GM18858 (cell line): ENCODE data around the gene KIAA1755.
"Not testable (repeated sequence)": the region's sequence is repeated elsewhere in the genome, so short reads cannot be mapped to it uniquely, and the experiment has no call there.

Experiments used
- ATAC-seq: cut with Tn5 transposase; IDR thresholded peaks from one replicate; pipeline ENCODE4 v1.9.1; 2021; ENCODE audit not compliant: unreplicated experiment

Gene KIAA1755

DNA sequence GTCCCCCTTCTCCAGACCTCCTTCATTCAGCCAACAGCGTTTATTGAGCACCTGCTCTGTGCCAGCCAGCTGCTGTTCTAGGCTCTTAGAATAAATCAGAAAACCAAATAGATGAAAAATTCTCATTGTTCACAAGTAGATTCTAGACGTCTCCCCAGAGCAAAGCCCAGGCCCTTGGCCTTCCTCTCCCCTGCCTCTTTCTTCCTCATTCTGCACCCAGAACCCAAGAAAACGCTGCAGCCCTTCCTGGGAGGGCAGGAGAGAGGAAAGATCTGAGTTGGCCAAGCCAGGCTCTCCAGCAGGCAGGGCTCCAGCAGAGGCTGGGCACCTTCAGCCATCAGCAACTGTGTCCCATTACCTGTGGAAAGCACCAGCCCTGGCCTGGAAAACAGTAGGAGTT lies 31.4 kb upstream of the KIAA1755 start:
- no peak for ATAC-seq

DNA sequence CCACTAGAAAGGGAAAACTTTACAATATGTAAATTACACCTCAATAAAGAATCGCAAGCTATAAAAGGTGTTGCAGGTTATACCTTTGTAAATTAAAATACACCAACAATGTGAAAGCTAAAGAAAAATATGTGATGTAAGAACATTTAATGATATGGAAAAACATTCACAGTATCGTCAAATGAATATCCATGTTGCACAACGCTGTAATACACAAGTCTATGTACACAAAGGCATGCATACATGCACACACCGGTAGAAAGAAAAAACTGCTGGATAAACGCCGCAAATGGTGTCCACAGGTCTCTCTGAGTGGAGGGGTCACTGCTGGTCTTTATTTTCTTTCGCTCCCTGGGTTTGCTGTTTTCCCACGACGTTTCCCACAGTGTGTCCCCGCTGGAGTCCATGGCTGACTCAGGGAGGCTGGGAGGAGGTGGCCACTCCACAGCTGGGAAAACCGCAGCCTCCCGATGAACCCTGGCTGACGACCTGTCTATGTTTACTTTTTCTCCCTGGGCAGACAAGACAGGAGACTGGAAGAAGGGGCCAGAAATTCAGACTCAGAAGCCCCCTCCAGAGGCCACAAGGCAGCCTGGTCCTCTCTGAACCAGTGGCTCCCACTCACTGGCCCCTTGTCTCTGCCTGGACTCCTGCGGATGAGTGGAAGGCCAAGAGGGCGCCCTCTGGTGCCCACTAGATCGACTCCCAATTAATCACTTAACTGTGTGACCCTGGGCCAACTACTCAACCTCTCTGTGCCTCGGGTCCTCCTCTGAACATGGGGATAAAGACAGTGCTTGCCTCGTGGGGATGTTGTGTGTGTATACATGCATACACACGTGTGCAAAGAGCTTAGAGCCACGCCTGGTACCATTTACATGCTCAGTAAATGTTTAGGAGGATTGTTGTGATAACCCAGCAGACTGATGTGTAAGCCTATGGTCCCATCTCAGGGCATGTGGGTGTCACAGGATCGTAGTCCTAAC lies 30.6 kb upstream of the KIAA1755 start:
- ATAC-seq = no peak

DNA sequence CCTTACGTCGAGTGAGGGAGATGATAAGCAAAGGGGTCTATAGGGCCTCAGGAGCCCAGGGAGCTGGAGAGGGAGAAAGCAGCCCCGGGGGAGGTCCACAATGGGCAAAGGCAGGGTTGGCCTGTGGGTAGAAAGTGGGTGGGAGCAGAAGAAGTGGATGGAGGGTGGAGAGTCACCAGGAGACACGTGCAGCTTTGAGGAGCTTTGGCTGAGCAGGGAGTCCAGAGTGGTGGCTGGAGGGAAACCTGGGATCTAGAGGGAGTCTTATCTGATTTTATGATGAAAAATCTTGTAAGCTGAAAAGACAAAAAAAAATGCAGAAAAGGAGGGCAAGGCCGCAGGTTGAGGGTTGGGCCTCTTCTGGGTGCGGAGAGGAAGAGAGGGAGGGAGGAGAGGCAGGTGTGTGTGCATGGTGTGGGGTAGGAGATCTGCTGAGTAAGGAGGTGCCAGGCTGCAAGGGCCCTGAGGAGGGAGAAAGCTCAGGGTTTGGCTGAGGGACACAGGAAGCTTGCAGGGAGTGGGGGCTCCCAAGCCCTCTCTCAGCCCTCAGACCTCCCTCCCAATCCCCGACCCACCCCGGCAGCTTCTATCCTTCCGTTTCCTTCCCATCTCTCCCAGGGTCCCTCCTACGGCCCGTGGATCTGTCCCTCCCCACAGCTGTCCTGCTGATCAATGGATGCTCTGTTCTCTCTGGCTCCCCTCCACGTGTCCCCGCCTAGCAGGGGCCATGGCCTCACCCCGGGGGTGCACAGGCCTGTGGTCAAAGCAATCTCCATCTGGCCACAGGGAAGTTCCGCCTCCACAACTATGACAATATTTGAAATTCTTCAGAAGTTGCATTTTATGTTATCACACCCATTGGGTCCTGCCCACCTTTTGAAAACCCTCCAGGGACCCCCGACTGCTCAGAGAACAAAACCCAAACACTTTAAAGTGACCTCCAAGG lies 26.3 kb upstream of the KIAA1755 start:
- ATAC-seq = no peak

DNA sequence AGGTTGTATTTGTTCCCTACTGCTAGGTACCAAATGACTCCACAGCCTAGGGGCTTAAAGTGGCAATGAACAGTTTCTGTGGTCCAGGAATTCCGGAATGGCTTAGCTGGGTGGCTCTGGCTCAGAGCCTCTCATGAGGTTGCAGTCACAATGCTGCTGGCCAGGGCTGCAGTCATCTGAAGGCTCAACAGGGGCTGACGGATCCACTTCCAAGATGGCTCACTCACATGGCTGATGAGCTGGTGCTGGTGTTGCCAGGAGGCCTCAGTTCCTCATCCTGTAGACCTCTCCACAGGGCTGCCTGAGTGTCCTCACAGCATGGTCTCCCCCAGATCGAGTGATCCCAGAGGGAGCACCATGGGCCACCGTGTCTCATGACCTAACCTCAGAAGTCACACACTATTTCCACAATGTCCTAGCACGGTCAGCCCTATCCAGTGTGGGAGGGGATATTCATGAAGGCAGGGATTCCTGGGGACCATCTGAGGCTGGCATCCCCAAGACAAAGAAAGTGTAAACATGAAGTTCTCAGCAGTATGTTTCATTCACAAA lies 24.4 kb upstream of the KIAA1755 start:
- ATAC-seq = no peak

DNA sequence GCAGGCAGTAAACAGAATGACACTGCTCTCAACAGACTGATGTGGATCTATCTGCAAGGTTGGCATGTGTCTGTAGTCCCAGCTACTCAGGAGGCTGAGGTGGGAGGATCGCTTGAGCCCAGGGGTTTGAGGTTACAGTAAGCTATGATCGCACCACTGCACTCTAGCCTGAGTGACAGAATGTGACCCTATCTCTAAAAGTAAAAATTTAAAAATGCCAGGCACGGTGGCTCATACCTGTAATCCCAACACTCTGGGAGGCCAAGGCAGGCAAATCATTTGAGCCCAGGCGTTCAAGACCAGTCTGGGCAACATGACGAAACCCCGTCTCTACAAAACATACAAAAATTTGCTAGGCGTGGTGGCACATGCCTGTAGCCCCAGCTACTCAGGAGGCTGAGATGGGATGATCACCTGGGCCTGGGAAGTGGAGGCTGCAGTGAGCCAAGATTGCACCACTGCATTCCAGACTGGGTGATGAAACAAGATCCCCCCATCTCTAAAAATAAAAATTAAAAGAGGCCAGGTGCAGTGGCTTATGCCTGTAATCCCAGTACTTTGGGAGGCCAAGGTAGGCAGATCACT lies 23.6 kb upstream of the KIAA1755 start:
- ATAC-seq = not testable (repeated sequence)

DNA sequence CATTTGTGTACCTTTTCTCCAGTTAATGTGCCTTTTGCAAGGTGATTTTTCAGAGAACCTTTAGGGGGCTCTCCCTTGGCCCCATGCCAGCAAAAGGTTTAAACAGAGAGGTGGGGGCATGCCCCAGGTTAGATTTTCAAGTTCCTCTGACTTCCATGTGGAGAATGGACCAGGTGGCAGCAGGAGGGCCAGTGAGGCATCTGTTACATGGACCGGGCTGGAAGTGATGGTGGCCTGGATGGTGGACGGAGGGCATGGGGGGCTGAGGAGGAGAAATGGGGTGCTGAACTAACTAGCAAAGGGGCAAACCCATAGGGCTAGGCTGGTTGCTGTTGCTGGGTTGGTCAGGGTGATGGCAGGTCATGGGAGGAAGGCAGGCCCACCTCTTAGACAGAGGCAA lies 22.7 kb upstream of the KIAA1755 start:
- no peak for ATAC-seq

DNA sequence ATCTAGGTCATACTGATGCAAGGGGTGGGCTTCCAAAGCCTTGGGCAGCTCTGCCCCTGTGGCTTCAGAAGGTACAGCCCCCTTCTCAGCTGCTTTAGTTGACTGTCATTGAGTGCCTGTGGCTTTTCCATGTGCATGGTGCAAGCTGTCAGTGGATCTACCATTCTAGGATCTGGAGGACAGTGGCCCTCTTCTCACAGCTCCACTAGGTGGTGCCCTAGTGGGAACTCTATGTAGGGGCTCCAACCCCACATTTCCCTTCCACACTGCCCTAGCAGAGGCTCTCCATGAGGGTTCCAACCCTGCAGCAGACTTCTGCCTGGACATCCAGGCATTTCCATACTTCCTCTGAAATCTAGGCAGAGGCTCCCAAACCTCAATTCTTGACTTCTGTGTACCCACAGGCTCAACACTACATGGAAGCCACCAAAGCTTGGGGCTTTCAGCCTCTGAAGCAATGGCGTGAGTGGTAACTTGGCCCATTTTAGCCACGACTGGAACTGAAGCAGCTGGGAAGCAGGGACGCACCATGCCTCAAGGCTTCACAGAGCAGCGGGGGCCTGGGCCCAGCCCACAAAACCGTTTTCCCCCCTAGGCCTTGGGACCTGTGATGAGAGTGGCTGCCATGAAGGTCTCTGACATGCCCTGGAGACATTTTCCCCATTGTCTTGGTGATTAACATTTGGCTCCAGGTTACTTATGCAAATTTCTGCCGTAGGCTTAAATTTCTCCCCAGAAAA lies 20.8 kb upstream of the KIAA1755 start:
- not testable (repeated sequence) for ATAC-seq

DNA sequence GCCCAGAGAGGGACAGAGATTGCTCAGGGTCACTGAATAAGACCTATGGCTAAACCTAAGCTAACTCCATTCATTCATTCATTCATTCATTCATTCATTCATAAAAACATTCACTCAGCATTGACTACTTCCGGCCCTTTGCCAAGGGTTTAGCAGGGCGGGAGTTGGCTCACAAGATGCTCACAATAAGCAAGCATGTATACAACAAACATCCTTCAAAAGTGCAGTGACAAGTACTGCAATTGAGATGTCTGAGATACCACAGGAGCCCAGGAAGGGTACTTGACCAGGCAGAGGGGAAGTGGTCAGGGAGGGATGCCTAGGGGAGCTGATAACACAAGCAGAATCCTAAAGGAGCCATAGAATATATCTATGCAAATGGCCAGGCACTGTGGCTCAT lies 18.2 kb upstream of the KIAA1755 start:
- no peak for ATAC-seq

DNA sequence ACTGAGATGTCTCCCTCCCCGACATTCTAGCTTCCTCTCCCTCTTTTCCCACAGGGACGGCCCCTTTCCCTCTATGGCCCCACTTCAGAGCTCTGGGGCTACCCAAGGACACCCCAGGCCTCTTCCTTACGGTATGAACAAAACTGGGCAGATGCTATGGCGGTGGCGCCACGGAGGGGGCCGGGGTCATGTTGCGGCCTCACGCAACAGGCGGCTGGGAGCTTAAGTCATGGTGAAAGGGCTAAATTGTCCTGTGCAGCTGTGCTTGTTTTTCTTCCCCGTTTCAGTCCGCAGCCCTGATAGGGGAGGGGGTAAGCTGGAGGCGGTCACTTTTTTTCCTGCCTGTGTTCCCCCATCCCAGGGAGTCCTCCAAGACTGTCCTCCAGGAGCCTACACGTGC lies 17.6 kb upstream of the KIAA1755 start:
- ATAC-seq = no peak

DNA sequence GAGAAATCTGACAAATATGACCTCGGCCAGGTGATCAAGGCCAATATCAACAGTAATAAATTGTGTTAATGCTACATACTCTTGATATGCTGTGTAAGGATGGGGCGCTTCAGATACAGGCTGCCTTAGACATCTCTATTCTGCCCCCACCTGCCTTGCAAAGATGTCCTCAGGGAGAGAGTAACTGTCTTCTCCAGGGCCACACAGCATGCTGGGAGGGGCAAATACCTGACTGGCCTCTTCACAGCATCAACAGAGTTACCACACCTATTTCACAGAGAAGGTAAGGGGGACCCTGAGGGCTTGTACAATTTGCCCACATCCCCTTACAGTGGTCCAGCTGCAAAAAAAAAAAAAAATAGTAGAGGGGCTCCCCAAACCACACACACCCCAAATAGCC lies 17.2 kb upstream of the KIAA1755 start:
- ATAC-seq = no peak

DNA sequence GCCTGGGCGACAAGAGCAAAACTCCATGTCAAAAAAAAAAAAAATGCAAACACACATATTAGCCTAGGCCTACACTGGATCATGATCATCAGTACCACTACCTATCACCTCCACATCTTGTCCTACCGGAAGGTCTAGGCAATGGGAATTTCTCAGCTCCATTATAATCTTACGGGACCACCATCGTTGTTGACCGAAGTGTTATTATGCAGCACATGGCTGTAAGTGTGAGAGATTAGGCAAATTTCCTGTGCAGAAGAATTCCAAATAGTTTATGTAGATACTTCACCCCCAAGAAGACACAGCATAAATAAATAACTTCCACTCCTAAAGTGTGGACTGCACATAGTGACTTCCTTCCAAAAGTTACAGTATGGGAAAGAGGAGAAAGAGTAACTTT lies 16.8 kb upstream of the KIAA1755 start:
- no peak for ATAC-seq

DNA sequence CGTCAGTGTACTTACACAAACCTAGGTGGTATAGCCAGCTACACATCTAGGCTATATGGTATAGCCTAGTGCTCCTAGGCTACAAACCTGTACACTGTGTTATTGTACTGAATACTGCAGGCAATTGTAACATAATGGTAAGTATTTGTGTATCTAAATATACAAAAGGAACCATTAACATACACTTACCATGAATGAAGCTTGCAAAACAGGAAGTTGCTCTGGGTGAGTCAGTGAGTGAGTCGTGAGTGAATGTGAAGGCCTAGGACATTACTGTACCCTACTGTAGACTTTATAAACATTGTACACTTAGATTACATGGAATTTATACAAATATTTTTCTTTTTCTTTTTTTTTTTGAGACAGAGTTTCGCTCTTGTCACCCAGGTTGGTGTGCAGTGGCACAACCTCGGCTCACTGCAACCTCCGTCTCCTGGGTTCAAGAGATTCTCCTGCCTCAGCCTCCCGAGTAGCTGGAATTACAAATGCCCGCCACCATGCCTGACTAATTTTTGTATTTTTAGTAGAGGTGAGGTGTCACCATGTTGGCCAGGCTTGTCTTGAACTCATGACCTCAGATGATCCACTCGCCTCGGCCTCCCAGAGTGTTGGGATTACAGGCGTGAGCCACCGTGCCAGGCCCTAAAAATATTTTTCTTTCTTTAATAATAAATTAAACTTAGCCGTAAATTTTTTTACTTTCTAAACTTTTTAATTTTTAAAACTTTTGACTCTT lies 15.4 kb upstream of the KIAA1755 start:
- no peak for ATAC-seq

DNA sequence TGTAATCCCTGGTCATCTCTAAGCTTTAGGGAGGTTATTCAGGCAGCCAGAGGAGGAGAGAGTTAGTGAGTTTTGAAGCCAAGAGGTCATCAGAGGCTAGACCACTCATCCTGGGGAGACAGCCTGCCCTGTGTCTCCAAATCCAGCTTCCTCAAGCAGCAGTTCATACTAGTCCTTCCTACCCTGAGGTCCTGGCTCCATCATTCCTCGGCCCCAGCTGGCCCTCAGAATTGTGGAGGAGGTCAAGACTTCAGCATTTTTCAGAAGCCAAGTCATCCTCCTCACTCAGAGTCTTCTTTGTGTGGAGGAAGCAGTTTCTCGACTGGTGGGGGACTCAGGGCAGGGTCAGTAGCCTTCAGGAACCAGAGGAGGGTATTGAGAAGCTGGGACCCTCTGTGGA lies 12.4 kb upstream of the KIAA1755 start:
- no peak for ATAC-seq

DNA sequence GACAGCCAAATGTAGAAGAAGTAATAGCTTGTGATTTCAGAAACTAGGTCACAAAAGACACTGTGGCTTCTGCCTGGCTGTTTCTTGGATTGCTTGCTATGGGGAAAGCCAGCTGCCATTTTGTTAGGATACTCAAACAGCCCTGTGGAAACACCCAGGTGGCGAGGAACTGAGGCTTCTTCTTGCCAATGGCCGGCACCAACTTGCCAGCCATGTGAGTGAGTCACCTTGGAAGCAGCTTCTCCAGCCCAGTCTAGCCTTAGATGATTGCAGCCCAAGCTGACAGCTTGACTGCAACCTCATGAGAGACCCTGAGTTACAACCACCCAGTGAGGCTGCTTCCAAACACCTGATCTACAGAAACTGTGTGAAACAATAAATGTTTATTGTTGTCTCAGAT lies 11.9 kb upstream of the KIAA1755 start:
- ATAC-seq = no peak

DNA sequence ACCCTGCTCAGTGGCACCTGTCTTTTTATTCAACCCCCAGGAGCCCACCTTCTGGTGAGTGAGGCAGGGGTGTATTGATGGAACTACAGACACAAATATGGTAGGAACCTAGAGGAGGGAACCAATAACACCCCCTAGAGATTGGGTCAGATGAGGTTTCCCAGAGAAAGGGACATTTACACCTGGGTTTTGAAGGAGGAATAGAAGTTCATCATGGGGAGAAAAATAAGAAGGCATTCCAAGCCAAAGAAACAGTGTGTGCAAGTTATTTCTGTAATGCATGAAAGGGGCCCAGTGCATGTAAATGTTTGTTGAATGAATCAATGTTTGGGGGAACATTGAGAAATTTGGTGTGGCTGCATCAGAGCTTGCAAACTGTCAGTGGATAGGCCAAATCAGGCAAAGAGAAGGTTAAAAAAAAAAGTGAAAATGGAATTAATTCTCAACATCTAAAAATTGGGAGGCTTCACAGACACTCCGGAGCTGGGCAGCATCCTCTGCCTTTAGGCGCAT lies 11.1 kb upstream of the KIAA1755 start:
- no peak for ATAC-seq

DNA sequence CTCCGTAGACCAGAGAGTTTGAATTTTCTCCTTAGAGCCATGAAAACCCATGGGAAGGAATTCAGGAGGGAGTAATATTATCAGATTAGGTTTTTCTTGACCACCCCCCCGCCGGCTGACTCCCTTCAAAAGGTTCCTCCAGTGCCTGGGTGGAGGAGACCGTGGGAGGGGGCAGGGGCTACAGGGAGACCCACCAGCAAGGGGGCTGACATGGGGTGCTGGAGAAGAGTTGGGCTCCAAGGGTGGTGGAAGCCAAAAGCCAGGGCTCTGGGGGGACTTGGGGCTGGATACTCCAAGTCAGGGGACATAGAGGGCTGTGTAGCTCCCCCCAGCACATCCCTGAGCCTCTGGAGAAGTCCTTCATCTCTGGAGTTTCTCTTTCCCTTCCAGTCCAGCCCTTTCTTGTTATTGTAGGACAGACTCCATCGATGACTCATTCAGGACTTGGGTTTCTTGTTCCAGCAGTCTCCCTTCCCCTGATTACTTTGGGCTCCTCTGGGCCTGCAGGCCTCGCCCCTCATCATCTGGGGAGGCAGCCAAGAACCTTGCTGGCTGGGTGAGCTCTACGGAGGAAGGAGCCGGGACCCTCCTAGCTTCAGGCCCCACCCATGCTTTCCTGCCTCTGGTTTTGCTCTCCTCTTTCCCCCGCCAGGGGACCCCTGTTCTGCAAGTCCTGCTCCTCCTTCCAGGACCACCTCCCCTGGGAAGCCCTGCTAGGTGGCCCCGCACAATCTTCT lies 10.5 kb upstream of the KIAA1755 start:
- no peak for ATAC-seq

DNA sequence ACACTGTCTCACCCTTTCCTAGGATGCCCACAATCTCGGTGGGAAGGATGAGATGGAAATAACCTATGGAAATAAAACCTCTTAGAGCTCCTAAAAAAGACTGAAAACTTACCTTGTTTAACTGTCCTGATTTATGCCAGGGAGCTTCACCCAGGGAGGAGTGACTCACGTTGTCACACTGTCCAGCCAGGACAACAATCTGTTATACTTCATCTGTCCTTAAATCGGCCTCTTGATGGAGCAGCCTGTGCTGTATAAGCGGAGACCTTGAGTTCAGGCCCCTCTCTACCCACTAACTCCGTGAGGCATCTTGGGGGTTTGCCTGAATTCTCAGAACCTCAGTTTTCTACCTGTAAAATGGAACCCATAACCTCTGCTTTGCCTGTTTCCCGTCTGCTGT lies 9.2 kb upstream of the KIAA1755 start:
- ATAC-seq = no peak

DNA sequence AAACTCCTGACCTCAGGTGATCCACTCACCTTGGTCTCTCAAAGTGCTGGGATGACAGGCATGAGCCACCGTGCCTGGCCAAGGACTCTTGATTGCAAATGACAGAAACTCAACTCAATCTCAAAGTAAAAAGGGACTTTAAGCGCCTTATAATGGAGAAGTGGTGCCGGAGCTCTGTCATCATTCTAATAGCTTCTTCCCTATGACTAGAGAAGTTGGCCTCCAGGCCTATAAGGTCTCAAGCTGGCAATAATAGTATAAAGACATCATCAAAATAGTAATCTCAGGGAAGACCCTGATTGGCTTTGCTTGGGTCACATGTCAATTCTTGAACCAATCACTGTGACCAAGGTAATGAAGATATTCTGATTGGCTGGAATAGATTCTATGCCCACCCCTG lies 8.5 kb upstream of the KIAA1755 start:
- no peak for ATAC-seq
